Keratinocyte (primary cell): ENCODE data around the gene SLC46A3. TPM values are rescaled to one million over a fixed set of nuclear protein-coding genes. Genes with fewer than 3 reads are reported as not detected.

ENCODE experiments used
- DNase-seq: peaks from one replicate; pipeline ENCODE4 v3.0.0-alpha.2; 2011; ENCODE audit warnings: low read depth, missing footprints, low spot score
- FAIRE-seq: peaks from 2 replicates; lab custom pipeline; 2011; peaks lifted over from hg19 to GRCh38; lab: Jason Lieb, UNC
- H2AFZ ChIP-seq: 2 replicates; pipeline ENCODE4 v1.6.0; 2012; ENCODE audit warnings: low read length, control low read depth, inconsistent platforms; ENCODE audit not compliant: control insufficient read depth
- H3K27ac ChIP-seq: 2 replicates; pipeline ENCODE4 v1.5.1; 2011; ENCODE audit warnings: low read length; ENCODE audit not compliant: control insufficient read depth, insufficient read depth
- H3K27me3 ChIP-seq: 3 replicates; pipeline ENCODE4 v1.6.0; 2011; ENCODE audit warnings: low read length; ENCODE audit not compliant: control insufficient read depth, insufficient read depth; ENCODE audit errors: extremely low read depth
- H3K36me3 ChIP-seq, 2 experiments: 2 replicates in 1 of 2; 3 replicates in 1 of 2; pipeline ENCODE4 v1.5.1; 2011; ENCODE audit warnings: low read length in 2 of 2, mild to moderate bottlenecking in 1 of 2; ENCODE audit not compliant: control insufficient read depth in 2 of 2, insufficient read depth in 2 of 2; ENCODE audit errors: extremely low read depth in 1 of 2
- H3K4me1 ChIP-seq: 3 replicates; pipeline ENCODE4 v1.5.1; 2011; ENCODE audit warnings: low read length; ENCODE audit not compliant: control insufficient read depth, insufficient read depth; ENCODE audit errors: extremely low read depth
- H3K4me2 ChIP-seq: 3 replicates; pipeline ENCODE4 v1.6.0; 2011; ENCODE audit warnings: low read depth, low read length; ENCODE audit not compliant: control insufficient read depth, insufficient read depth; ENCODE audit errors: extremely low read depth
- H3K4me3 ChIP-seq, 3 experiments: fragments of 200-600 bp in 1 of 3; sonication (generic) in 1 of 3; 2 replicates in 2 of 3; 3 replicates in 1 of 3; pipeline ENCODE4 v1.5.1; 2011 to 2016; ENCODE audit warnings: low read length in 3 of 3, mild to moderate bottlenecking in 3 of 3, control low read depth in 2 of 3, inconsistent platforms in 1 of 3, low read depth in 1 of 3, mixed read lengths in 1 of 3, mixed run types in 1 of 3, moderate library complexity in 1 of 3; ENCODE audit not compliant: control insufficient read depth in 2 of 3, insufficient read depth in 2 of 3; ENCODE audit errors: extremely low read depth in 1 of 3
- H3K79me2 ChIP-seq: 2 replicates; pipeline ENCODE4 v1.6.0; 2012; ENCODE audit warnings: low read length; ENCODE audit not compliant: control insufficient read depth, insufficient read depth
- H3K9ac ChIP-seq: 3 replicates; pipeline ENCODE4 v1.6.0; 2011; ENCODE audit warnings: low read length; ENCODE audit not compliant: control insufficient read depth, insufficient read depth; ENCODE audit errors: extremely low read depth
- H3K9me1 ChIP-seq: 3 replicates; pipeline ENCODE4 v1.6.0; 2011; ENCODE audit warnings: low read length; ENCODE audit not compliant: control insufficient read depth, insufficient read depth; ENCODE audit errors: extremely low read depth
- H3K9me3 ChIP-seq: 2 replicates; pipeline ENCODE4 v1.5.1; 2012; ENCODE audit warnings: low read depth, low read length; ENCODE audit not compliant: control insufficient read depth
- H4K20me1 ChIP-seq: 3 replicates; pipeline ENCODE4 v1.6.0; 2011; ENCODE audit warnings: low read length; ENCODE audit not compliant: control insufficient read depth, insufficient read depth; ENCODE audit errors: extremely low read depth
- EZH2 ChIP-seq: IDR thresholded peaks from one replicate; pipeline ENCODE4 v1.6.1; 2012; ENCODE audit warnings: inconsistent platforms, mild to moderate bottlenecking, low read length, moderate library complexity
- dilution Hi-C: fragments of 300-500 bp; cut with MboI; formaldehyde crosslinking; loops from one replicate; pipeline ENCODE4 v1.7.0; 2020; ENCODE audit warnings: low sequenced_read_pairs; ENCODE audit not compliant: extremely low pct_ligation_motif_present
- polyA plus RNA-seq, 5 experiments: library from polyadenylated mRNA; depleted of rRNA in 3 of 5; stranded (reverse) in 3 of 5; stranded (forward) in 1 of 5; unstranded in 1 of 5; fragments of >200 nt; gene quantifications; 1 replicate in 1 of 5; 2 replicates in 3 of 5; 3 replicates in 1 of 5; pipeline versions ENCODE4 v1.2.1 to v1.2.3, GENCODE V29; 2011 to 2012; ENCODE audit warnings: missing spikeins in 2 of 5, low read depth in 1 of 5, low replicate concordance in 1 of 5
- TF ChIP-seq, protein P1 (sequence below), 3 experiments: IDR thresholded peaks in 1 of 3; conservative IDR thresholded peaks in 1 of 3; optimal IDR thresholded peaks in 1 of 3; 2 replicates in 2 of 3; 3 replicates in 1 of 3; pipeline versions ENCODE3 to v1.5.1; 2011; ENCODE audit warnings: low read length in 3 of 3, mild to moderate bottlenecking in 3 of 3, moderate library complexity in 2 of 3, control low read depth in 1 of 3, inconsistent platforms in 1 of 3; ENCODE audit not compliant: insufficient read depth in 2 of 3; ENCODE audit errors: extremely low read depth in 1 of 3

Gene SLC46A3
- polyA plus RNA-seq, 1 donor (not counting 4 experiments of a cell fraction or from before 2014, with no cell fraction given) = 14.1 TPM

- Histone ChIP-seq H4K20me1 (no peaks in the 10 kb centered on the region), H3K27ac (no peak overlapping the region), H3K4me1 (peaks cover 3% of the 10 kb centered on the region), H3K9me1 (no peaks in the 10 kb centered on the region), H3K27me3 (no peaks in the 10 kb centered on the region), H3K9me3 (no peaks in the 10 kb centered on the region), H3K9ac (no peak overlapping the region), H3K4me3 (no peak overlapping the region), H3K36me3 (peaks cover 3 to 5% of the 10 kb centered on the region in 2 experiments), H3K79me2 (no peaks in the 10 kb centered on the region), H2AFZ (no peak overlapping the region), H3K4me2 (no peak overlapping the region)
- DNase-seq (no peak), FAIRE-seq (no peak)
- dilution Hi-C loops = no loop called here
- TF ChIP-seq EZH2 = no peak
- TF ChIP-seq, protein P1, sequence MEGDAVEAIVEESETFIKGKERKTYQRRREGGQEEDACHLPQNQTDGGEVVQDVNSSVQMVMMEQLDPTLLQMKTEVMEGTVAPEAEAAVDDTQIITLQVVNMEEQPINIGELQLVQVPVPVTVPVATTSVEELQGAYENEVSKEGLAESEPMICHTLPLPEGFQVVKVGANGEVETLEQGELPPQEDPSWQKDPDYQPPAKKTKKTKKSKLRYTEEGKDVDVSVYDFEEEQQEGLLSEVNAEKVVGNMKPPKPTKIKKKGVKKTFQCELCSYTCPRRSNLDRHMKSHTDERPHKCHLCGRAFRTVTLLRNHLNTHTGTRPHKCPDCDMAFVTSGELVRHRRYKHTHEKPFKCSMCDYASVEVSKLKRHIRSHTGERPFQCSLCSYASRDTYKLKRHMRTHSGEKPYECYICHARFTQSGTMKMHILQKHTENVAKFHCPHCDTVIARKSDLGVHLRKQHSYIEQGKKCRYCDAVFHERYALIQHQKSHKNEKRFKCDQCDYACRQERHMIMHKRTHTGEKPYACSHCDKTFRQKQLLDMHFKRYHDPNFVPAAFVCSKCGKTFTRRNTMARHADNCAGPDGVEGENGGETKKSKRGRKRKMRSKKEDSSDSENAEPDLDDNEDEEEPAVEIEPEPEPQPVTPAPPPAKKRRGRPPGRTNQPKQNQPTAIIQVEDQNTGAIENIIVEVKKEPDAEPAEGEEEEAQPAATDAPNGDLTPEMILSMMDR (optimal IDR thresholded peaks at IDR 0.05 in 1 of 3, IDR thresholded peaks at IDR 0.05 in 1 of 3, conservative IDR thresholded peaks at IDR 0.05 in 1 of 3; ENCODE audit: extremely low read depth in 1 of 3, insufficient read depth in 2 of 3, low read length in 3 of 3) = no peak
These were observed 13.9 kb downstream of the SLC46A3 start for GRCh38 chr13:28704919-28705318.

GRCh38 chr13:28704282-28704681 is 14.5 kb downstream of the SLC46A3 start:
- H3K36me3 ChIP-seq = peaks cover 3 to 5% of the 10 kb centered on the region in 2 experiments
- H3K4me1 ChIP-seq = peaks cover 3% of the 10 kb centered on the region
- H3K4me3 ChIP-seq = no peak overlapping the region
- no peak for FAIRE-seq
- H3K79me2 ChIP-seq = no peaks in the 10 kb centered on the region
- dilution Hi-C loops = no loop called here
- no peak for TF ChIP-seq EZH2
- H3K27ac ChIP-seq = no peak overlapping the region
- H2AFZ ChIP-seq = no peak overlapping the region
- no peak for DNase-seq
- no peak overlapping the region for H3K4me2 ChIP-seq
- H4K20me1 ChIP-seq = no peaks in the 10 kb centered on the region
- H3K27me3 ChIP-seq = no peaks in the 10 kb centered on the region
- no peak overlapping the region for H3K9ac ChIP-seq
- H3K9me3 ChIP-seq = no peaks in the 10 kb centered on the region
- H3K9me1 ChIP-seq = no peaks in the 10 kb centered on the region

- FAIRE-seq (no peak), DNase-seq (no peak)
- H3K4me3 ChIP-seq = no peak overlapping the region
- H3K9me3 ChIP-seq = no peaks in the 10 kb centered on the region
- no peaks in the 10 kb centered on the region for H3K9me1 ChIP-seq
- H2AFZ ChIP-seq = no peak overlapping the region
- H3K36me3 ChIP-seq = peaks cover 3 to 4% of the 10 kb centered on the region in 2 experiments
- TF ChIP-seq, protein P1 (optimal IDR thresholded peaks at IDR 0.05 in 1 of 3, IDR thresholded peaks at IDR 0.05 in 1 of 3, conservative IDR thresholded peaks at IDR 0.05 in 1 of 3; ENCODE audit: extremely low read depth in 1 of 3, insufficient read depth in 2 of 3, low read length in 3 of 3) = no peak
- TF ChIP-seq EZH2 = no peak
- H4K20me1 ChIP-seq = no peaks in the 10 kb centered on the region
- no peaks in the 10 kb centered on the region for H3K4me1 ChIP-seq
- H3K27ac ChIP-seq = no peak overlapping the region
- no peaks in the 10 kb centered on the region for H3K79me2 ChIP-seq
- H3K9ac ChIP-seq = no peak overlapping the region
- H3K4me2 ChIP-seq = no peak overlapping the region
- dilution Hi-C loops = loop anchor here (25.0 kb wide), 1 partner anchor 88 kb away; no protein-coding TSS in a partner anchor
- H3K27me3 ChIP-seq = no peaks in the 10 kb centered on the region
These were observed 19.5 kb downstream of the SLC46A3 start for GRCh38 chr13:28699246-28699645.
